ENCODE results near the gene UBXN1.
A peak's percentile ranks its signal among the peaks of the same experiment; 100 is the strongest.

The UBXN1 gene, protein sequence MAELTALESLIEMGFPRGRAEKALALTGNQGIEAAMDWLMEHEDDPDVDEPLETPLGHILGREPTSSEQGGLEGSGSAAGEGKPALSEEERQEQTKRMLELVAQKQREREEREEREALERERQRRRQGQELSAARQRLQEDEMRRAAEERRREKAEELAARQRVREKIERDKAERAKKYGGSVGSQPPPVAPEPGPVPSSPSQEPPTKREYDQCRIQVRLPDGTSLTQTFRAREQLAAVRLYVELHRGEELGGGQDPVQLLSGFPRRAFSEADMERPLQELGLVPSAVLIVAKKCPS

DNA sequence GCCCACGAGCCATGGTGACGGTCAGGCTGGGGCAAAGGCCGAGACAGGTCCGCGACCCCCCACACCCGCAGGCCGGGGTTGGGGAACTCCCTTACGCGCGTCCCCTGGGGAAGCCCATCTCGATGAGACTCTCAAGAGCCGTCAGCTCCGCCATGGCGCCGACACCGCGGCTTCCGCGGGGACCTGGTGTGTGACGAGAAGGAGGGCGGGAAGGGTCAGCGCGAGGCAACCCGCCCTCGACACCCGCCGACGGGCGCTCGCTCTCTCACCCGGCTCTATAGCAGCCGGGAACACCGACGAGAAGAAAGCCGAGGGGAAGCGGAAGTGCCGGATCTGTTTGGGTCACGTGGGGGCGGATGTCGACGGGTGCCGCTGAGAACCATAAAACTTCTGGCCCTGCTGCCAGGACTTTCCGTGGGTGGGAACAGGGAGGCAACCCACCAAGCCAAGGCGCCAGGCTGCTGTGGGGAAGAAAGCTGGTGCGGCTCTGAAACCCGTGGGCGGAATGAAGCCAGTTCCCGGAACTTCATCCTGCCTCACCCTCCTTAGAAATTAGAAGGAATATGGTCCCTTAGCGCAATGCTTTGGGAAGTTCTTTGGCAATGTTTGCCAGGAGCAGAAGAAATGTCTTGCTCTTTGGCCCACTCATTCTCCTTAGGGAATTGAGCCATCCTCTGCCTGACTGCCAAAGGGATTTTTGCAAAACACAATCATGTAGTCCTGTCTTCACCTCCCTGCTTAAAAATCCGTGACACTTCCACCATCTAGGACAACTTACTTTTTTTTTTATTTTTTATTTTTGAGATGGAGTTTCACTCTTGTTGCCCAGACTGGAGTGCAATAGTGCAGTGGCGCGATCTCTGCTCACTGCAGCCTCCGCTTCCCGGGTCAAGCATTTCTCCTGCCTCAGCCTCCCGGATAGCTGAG is at the start of gene UBXN1:
UBXN1 (minus strand) TSS at position 304 of the 927 bp plus-strand sequence; CDS start at position 154, 150 bp downstream.
- peaks cover 16% of the 10 kb centered on the region for H3K36me3 ChIP-seq (ENCODE audit: control insufficient read depth, insufficient read depth, low read length)
- no peaks in the 10 kb centered on the region for H3K9me3 ChIP-seq (ENCODE audit: control insufficient read depth, insufficient read depth, low read length)
- peak within 1 kb of the TSS; percentile 96 for H3K4me3 ChIP-seq (ENCODE audit: low read depth, low read length)

DNA sequence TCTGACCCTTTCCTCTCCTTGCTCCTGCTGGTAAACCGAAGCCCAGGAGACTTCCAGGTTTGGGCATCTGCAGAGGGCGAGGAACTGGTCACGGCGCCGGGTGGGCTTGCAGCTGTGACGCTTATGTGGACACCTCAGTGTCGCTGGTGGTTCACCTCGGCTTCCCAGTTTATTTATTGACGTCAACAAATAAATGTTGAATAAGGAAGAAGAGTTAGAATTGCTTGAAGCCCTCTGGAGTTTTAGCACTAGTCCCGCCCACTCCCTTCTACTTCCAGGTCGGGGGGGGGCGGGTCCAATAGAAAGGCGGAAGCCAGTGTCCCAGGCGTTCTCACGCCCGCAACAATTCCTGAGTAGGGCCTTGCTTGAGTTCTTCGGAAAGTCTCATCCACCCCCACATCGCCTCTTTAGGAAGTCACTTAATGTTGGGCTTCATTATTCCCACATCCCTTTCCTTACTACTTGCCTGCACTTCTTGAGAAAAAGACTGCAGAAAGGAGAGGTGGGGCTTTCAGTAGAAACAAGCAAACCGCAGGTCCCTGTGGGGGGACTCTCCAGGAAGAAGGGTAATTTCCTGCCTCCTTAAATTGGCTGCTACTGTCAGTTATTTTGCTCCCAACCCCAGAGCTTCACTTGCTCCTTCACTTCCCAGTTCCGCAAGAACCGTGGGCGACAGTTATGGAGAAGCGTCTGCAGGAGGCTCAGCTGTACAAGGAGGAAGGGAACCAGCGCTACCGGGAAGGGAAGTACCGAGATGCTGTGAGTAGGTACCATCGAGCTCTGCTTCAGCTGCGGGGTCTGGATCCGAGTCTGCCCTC is 49.5 kb upstream of the UBXN1 start, which contains the start of gene TTC9C:
TTC9C (plus strand) TSS at position 316 of the 818 bp plus-strand sequence; CDS start at position 679, 363 bp downstream.
- no peaks in the 10 kb centered on the region for H3K9me3 ChIP-seq (ENCODE audit: control insufficient read depth, insufficient read depth, low read length)
- no peaks in the 10 kb centered on the region for H3K27me3 ChIP-seq (ENCODE audit: control insufficient read depth, insufficient read depth, low read length)
- H3K4me3 ChIP-seq (ENCODE audit: low read depth, low read length): peak within 1 kb of the TSS; percentile 99
- peaks cover 5% of the 10 kb centered on the region for H3K4me1 ChIP-seq (ENCODE audit: control insufficient read depth, insufficient read depth, low read length)
- peaks cover 10% of the 10 kb centered on the region for H3K36me3 ChIP-seq (ENCODE audit: control insufficient read depth, insufficient read depth, low read length)
- H3K9ac ChIP-seq (ENCODE audit: low read depth, low read length): peak within 1 kb of the TSS; percentile 94

More for the DNA sequence above, at the start of gene UBXN1:
- peak within 1 kb of the TSS; percentile 89 for H3K9ac ChIP-seq (ENCODE audit: low read depth, low read length)
- H3K27me3 ChIP-seq (ENCODE audit: control insufficient read depth, insufficient read depth, low read length): no peaks in the 10 kb centered on the region
- peaks cover 5% of the 10 kb centered on the region for H3K4me1 ChIP-seq (ENCODE audit: control insufficient read depth, insufficient read depth, low read length)

DNA sequence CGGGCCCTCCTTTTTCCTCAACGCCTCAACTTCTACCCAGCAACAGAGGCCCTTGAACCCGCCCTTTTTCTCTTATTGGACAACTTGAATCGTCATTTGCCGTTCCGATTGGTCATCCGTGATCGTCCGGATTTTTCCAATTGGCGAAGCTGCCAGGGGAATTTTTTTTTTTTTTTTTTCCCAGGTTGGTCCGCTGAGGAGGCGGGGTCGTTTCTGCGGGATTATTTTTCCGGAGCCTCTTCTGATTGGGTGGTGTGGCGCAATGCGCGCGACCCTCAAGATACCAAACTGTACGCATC is 48.9 kb upstream of the UBXN1 start:
- Histone ChIP-seq H3K36me3 (ENCODE audit: control insufficient read depth, insufficient read depth, low read length) (peaks cover 11% of the 10 kb centered on the region), H3K4me3 (ENCODE audit: low read depth, low read length) (peak overlapping the region; percentile 99), H3K4me1 (ENCODE audit: control insufficient read depth, insufficient read depth, low read length) (peaks cover 5% of the 10 kb centered on the region)

DNA sequence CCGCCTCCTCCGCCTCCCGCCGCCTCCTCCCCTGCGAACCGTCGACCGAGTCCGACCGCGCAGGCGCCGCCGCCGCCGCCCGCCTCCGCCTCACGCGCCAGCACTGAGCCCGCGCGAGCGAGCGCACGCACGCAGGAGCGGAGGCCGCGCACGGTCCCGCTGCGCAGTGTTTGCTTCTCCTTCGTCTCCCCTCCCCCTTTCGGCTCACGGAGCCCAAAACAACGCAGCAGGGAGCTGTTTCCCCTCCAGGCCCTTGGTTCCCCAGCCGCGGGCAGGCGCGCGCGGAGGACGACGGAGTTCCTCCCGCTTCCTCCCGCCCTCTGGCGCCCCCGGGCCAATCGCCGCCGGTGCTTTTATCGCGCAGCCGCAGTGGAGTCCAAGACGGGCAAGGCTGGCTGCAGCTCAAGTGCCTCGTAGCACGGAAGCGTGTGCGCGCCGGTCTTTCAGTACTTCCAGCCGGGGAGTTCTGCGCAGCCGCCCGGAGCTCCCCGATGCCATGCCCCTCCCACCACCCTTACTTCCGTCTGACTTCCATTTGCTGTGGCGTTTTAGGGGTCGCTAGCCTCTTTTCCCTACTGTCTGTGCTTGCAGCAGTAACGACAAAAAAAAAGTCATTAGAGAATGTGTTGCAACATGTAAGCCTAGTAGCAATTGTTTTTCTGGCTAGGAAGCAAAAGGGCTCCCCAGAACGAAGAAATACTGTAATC is 48.4 kb upstream of the UBXN1 start, which contains the start of gene HNRNPUL2:
HNRNPUL2 (minus strand) TSS at position 293 of the 707 bp plus-strand sequence. CDS start 301 bp downstream, outside the sequence.
- H3K27me3 ChIP-seq (ENCODE audit: control insufficient read depth, insufficient read depth, low read length): no peaks in the 10 kb centered on the region
- peak within 1 kb of the TSS; percentile 99 for H3K4me3 ChIP-seq (ENCODE audit: low read depth, low read length)
- H3K4me1 ChIP-seq (ENCODE audit: control insufficient read depth, insufficient read depth, low read length): peaks cover 5% of the 10 kb centered on the region
- no peaks in the 10 kb centered on the region for H3K9me3 ChIP-seq (ENCODE audit: control insufficient read depth, insufficient read depth, low read length)
- peak within 1 kb of the TSS; percentile 94 for H3K9ac ChIP-seq (ENCODE audit: low read depth, low read length)
- peaks cover 15% of the 10 kb centered on the region for H3K36me3 ChIP-seq (ENCODE audit: control insufficient read depth, insufficient read depth, low read length)

More for the DNA sequence above, 48.9 kb upstream of the UBXN1 start:
- no peaks in the 10 kb centered on the region for H3K27me3 ChIP-seq (ENCODE audit: control insufficient read depth, insufficient read depth, low read length)
- H3K9me3 ChIP-seq (ENCODE audit: control insufficient read depth, insufficient read depth, low read length): no peaks in the 10 kb centered on the region
- H3K9ac ChIP-seq (ENCODE audit: low read depth, low read length): peak overlapping the region; percentile 94

DNA sequence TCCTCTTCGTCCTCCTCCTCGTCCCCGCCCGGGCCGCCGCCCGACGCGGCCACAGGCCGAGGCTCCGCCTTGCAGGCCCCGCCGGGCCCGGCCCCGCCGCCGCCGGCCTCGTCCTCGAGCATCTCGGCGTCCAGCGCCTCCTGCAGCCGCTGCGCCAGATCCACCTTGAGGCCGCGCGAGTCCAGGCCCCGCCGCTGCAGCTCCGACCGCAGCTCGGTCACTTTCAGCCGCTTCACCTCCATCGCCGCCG is 48.0 kb upstream of the UBXN1 start:
- H3K4me3 ChIP-seq (ENCODE audit: low read depth, low read length): peak overlapping the region; percentile 99
- peak overlapping the region; percentile 94 for H3K9ac ChIP-seq (ENCODE audit: low read depth, low read length)
- H3K9me3 ChIP-seq (ENCODE audit: control insufficient read depth, insufficient read depth, low read length): no peaks in the 10 kb centered on the region
- H3K4me1 ChIP-seq (ENCODE audit: control insufficient read depth, insufficient read depth, low read length): peaks cover 5% of the 10 kb centered on the region
- no peaks in the 10 kb centered on the region for H3K27me3 ChIP-seq (ENCODE audit: control insufficient read depth, insufficient read depth, low read length)
- H3K36me3 ChIP-seq (ENCODE audit: control insufficient read depth, insufficient read depth, low read length): peaks cover 20% of the 10 kb centered on the region

DNA sequence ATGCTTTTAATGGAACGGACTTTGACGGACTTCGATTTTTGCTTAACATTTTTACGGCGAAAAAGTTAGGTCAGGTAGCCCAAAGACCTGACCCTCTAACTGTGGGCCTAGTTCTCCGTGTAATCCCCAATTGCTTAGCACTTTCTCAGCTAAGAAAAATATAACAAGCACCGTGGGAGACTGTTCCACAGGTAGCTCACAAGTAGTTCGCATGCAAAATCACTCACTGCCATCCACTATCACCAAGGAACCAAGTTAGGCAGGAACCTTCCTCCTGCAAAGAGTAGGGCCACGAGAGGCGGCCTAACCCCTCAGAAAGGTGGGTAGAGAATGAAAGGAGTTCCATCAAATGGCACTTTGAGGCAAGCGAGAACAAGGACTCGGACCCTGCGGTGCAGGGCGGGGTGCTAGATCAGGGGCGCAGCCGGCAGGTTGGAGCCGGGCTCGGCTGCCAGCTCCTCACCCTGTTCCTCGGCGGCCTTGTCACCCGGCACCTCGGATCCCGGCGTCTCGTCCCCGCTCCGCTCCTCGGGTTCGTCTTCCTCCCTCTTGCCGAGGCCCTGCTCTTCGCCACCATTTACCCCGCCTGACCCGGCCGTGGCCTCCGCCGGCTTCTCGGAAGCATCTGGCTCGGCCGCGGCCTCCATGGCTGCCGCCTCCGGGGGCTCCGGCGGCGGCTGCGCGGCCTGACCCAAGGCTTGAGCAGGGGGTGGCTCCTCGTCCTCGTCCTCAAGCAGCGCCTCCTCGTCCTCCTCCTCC is 47.5 kb upstream of the UBXN1 start:
- Histone ChIP-seq H3K9ac (ENCODE audit: low read depth, low read length) (peak overlapping the region; percentile 94), H3K4me3 (ENCODE audit: low read depth, low read length) (peak overlapping the region; percentile 99), H3K27me3 (ENCODE audit: control insufficient read depth, insufficient read depth, low read length) (no peaks in the 10 kb centered on the region), H3K9me3 (ENCODE audit: control insufficient read depth, insufficient read depth, low read length) (no peaks in the 10 kb centered on the region), H3K4me1 (ENCODE audit: control insufficient read depth, insufficient read depth, low read length) (peaks cover 5% of the 10 kb centered on the region), H3K36me3 (ENCODE audit: control insufficient read depth, insufficient read depth, low read length) (peaks cover 25% of the 10 kb centered on the region)

DNA sequence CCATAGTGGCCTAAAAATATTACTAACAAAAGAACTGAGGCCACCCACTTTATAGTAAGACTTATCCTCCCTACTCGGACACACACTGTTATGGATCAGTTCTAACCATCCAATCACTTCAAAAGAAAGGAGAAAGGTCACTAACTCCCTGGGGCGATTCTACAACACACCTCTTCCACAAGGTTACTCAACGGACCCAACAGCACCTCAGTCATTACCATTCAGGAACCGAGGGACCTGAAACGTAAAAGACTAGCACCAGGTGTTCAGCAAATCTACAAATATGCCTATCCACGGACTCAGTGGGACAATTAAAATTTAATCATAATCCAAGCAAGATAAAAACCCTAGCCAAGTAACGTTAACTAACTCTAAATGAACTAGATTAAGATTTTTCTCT is 46.8 kb upstream of the UBXN1 start:
- Histone ChIP-seq H3K9me3 (ENCODE audit: control insufficient read depth, insufficient read depth, low read length) (no peaks in the 10 kb centered on the region), H3K36me3 (ENCODE audit: control insufficient read depth, insufficient read depth, low read length) (peaks cover 32% of the 10 kb centered on the region), H3K27me3 (ENCODE audit: control insufficient read depth, insufficient read depth, low read length) (no peaks in the 10 kb centered on the region), H3K4me1 (ENCODE audit: control insufficient read depth, insufficient read depth, low read length) (peaks cover 5% of the 10 kb centered on the region), H3K9ac (ENCODE audit: low read depth, low read length) (peak overlapping the region; percentile 94), H3K4me3 (ENCODE audit: low read depth, low read length) (peak overlapping the region; percentile 99)

DNA sequence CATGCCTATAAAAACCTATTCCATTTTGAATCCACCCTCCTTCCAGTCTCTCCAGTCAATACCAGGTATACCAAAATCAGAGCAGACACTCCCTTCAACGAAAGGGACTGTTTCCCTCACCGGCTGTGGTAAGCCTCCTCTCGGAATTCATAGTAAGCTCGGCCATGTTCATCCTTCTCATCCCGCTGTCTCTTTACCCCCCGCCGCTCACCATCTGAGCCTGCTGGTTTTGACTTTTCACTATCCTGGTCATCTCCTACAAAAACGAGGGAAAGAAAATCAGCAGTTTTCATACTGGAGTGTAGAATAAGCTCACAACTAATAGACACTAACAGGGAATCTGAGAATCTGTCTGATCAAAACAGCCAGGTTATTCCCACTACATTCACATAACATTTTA is 45.3 kb upstream of the UBXN1 start:
- Histone ChIP-seq H3K4me1 (ENCODE audit: control insufficient read depth, insufficient read depth, low read length) (peaks cover 5% of the 10 kb centered on the region), H3K36me3 (ENCODE audit: control insufficient read depth, insufficient read depth, low read length) (peaks cover 46% of the 10 kb centered on the region), H3K9ac (ENCODE audit: low read depth, low read length) (no peak overlapping the region), H3K4me3 (ENCODE audit: low read depth, low read length) (no peak overlapping the region), H3K27me3 (ENCODE audit: control insufficient read depth, insufficient read depth, low read length) (no peaks in the 10 kb centered on the region), H3K9me3 (ENCODE audit: control insufficient read depth, insufficient read depth, low read length) (no peaks in the 10 kb centered on the region)

DNA sequence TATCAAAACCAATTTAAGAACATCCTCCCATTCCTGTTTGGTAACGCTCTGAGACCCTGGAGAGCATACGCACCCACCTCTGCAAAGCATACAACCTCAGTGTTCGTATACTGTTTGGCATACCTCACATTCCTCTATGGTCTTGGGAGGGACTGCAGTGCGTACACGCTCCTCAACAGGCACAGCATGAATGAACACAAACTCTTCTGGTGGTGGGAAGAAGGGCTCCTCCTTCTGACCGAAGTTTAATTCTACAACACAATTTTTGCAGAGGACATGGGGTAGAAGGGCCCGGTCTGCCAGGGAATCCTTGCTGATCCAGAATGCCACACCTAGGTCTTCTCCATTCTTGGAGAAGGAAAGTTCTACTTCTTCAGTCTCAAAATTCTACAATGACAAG is 43.1 kb upstream of the UBXN1 start:
- peaks cover 65% of the 10 kb centered on the region for H3K36me3 ChIP-seq (ENCODE audit: control insufficient read depth, insufficient read depth, low read length)
- no peaks in the 10 kb centered on the region for H3K9me3 ChIP-seq (ENCODE audit: control insufficient read depth, insufficient read depth, low read length)
- H3K9ac ChIP-seq (ENCODE audit: low read depth, low read length): no peak overlapping the region
- H3K4me3 ChIP-seq (ENCODE audit: low read depth, low read length): no peak overlapping the region
- H3K27me3 ChIP-seq (ENCODE audit: control insufficient read depth, insufficient read depth, low read length): no peaks in the 10 kb centered on the region
- H3K4me1 ChIP-seq (ENCODE audit: control insufficient read depth, insufficient read depth, low read length): peaks cover 5% of the 10 kb centered on the region

DNA sequence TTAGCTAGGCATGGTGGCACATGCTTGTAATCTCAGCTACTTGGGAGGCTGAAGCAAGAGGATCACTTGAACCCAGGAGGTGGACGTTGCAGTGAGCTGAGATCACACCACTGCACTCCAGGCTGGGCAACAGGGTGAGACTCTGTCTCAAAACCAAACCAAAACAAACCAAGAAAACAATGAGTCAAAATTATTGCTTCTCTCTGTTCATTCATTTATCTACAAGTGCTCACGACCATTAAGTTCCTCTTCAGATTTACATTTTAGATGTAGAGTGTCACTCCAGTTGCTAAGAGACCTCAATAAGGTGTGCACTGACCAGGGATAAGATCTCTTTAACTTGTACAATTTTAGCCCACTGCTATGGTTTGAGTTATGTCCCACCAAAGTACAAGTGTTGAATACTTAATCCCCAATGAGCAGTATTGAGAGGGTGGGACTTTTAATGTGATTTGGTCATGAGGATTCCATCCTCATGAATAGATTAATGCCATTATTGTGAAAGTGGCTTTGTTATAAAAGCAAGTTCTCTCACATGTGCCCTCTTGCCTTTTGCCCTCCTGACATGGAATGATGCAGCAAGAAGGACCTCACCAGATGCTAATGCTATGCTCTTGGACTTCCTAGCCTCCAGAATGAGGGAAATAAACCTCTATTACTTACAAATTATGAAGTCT is 40.6 kb upstream of the UBXN1 start:
- Histone ChIP-seq H3K9ac (ENCODE audit: low read depth, low read length) (no peak overlapping the region), H3K27me3 (ENCODE audit: control insufficient read depth, insufficient read depth, low read length) (no peaks in the 10 kb centered on the region), H3K4me3 (ENCODE audit: low read depth, low read length) (no peak overlapping the region), H3K4me1 (ENCODE audit: control insufficient read depth, insufficient read depth, low read length) (no peaks in the 10 kb centered on the region), H3K36me3 (ENCODE audit: control insufficient read depth, insufficient read depth, low read length) (peaks cover 81% of the 10 kb centered on the region), H3K9me3 (ENCODE audit: control insufficient read depth, insufficient read depth, low read length) (no peaks in the 10 kb centered on the region)

Measured in iPS-15b (cell line).